Measurements from ENCODE around the gene LAMTOR4. TPM values are rescaled to one million over a fixed set of nuclear protein-coding genes. Genes with fewer than 3 reads are reported as not detected.

The LAMTOR4 gene
- total and polyA plus RNA-seq, 2 donors (not counting 1 experiment from before 2014, with no cell fraction given) = 214 to 448 TPM

DNA sequence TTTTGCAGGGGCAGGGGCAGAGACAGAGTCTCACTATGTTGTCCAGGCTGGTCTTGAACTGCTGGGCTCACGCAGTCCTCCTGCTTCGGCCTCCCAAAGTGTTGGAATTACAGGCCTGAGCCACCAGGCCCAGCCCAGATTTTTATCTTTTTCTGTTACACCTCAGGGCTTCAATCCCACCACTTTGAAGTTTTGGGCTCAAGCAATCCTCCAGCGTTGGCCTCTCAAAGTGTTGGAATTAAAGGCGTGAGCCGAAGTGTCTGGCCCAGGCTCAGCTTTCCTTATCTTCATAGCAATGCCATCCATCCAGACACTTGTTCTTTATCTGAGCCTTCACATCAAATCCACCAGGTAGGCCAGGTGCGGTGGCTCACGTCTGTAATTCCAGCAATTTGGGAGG is 33.7 kb upstream of the LAMTOR4 start:
- Histone ChIP-seq H3K79me2 (ENCODE audit: control insufficient read depth, insufficient read depth, low read length) (peaks cover 18% of the 10 kb centered on the region), H3K27me3 (replicated peaks in 1 of 4; ENCODE audit: control extremely low read depth in 1 of 4, control insufficient read depth in 3 of 4, insufficient read depth in 4 of 4, low read length in 3 of 4) (no peaks in the 10 kb centered on the region), H3K27ac (ENCODE audit: low read length in 2 of 2) (no peak overlapping the region), H3K9me3 (ENCODE audit: control extremely low read depth in 1 of 3, control insufficient read depth in 2 of 3, insufficient read depth in 1 of 3, low read length in 2 of 3) (no peaks in the 10 kb centered on the region), H3K4me2 (replicated peaks; ENCODE audit: low read depth, low read length, poor library complexity, severe bottlenecking) (no peak overlapping the region), H4K20me1 (ENCODE audit: control insufficient read depth, insufficient read depth, low read length, poor library complexity, severe bottlenecking) (no peaks in the 10 kb centered on the region), H3K9ac (ENCODE audit: low read length) (no peak overlapping the region), H3K4me3 (ENCODE audit: control extremely low read depth in 1 of 5, extremely low read depth in 1 of 5, insufficient read depth in 1 of 5, low read depth in 2 of 5, low read length in 4 of 5) (no peak overlapping the region), H3K4me1 (ENCODE audit: control insufficient read depth in 2 of 2, insufficient read depth in 2 of 2, low read length in 2 of 2) (peaks cover 7 to 13% of the 10 kb centered on the region in 2 donors), H3K36me3 (replicated peaks in 1 of 2; ENCODE audit: control extremely low read depth in 1 of 2, control insufficient read depth in 1 of 2, extremely low read depth in 1 of 2, insufficient read depth in 2 of 2, low read length in 1 of 2) (peaks cover 0 to 30% of the 10 kb centered on the region in 2 experiments), H2AFZ (ENCODE audit: insufficient read depth, low read depth, low read length, poor library complexity, severe bottlenecking) (no peak overlapping the region)
- ChIA-PET CTCF (no interaction called here), POLR2A (no interaction called here)
- no peaks in the 10 kb centered on the region for H3K9me3 Mint-ChIP-seq (ENCODE audit: insufficient read depth)
- TF ChIP-seq EZH2 (IDR thresholded peaks at IDR 0.05; ENCODE audit: borderline replicate concordance, insufficient read depth, low read depth, low read length, poor library complexity, severe bottlenecking) (no peak), CTCF (IDR thresholded peaks at IDR 0.05) (no peak)
- no peak overlapping the region for H3K4me3 Mint-ChIP-seq
- WGBS (ENCODE audit: insufficient coverage) = 96% methylated on average over 5 of the region's 7 CpGs
- no peaks in the 10 kb centered on the region for H3K27me3 Mint-ChIP-seq
- peaks cover 18% of the 10 kb centered on the region for H3K4me1 Mint-ChIP-seq
- no peak for ATAC-seq (ENCODE audit: low read depth)
- intact Hi-C loops (cut with micrococcal nuclease) = no loop called here
- no peak for DNase-seq
- H3K27ac Mint-ChIP-seq = no peak overlapping the region

- peak overlapping the region; percentile 96 for H2AFZ ChIP-seq (ENCODE audit: insufficient read depth, low read depth, low read length, poor library complexity, severe bottlenecking)
- CTCF ChIA-PET = no interaction called here
- H3K79me2 ChIP-seq (ENCODE audit: control insufficient read depth, insufficient read depth, low read length) = peaks cover 27% of the 10 kb centered on the region
- 16% methylated on average over 12 of the region's 18 CpGs for WGBS (ENCODE audit: insufficient coverage)
- H3K4me3 Mint-ChIP-seq = peak overlapping the region; percentile 98
- DNase-seq (no peak), ATAC-seq (ENCODE audit: low read depth) (no peak)
- H3K27me3 ChIP-seq (replicated peaks in 1 of 4; ENCODE audit: control extremely low read depth in 1 of 4, control insufficient read depth in 3 of 4, insufficient read depth in 4 of 4, low read length in 3 of 4) = no peaks in the 10 kb centered on the region
- H3K4me3 ChIP-seq (ENCODE audit: control extremely low read depth in 1 of 5, extremely low read depth in 1 of 5, insufficient read depth in 1 of 5, low read depth in 2 of 5, low read length in 4 of 5) = peak overlapping the region; percentile 67 to 94 (median 92)
- H3K27ac Mint-ChIP-seq = peak overlapping the region; percentile 95
- peak overlapping the region; percentile 97 for H3K4me2 ChIP-seq (replicated peaks; ENCODE audit: low read depth, low read length, poor library complexity, severe bottlenecking)
- intact Hi-C loops (cut with micrococcal nuclease) = loop anchor here (1.0 kb wide), 3 partner anchors 9 to 36 kb away; partner anchors contain the start of genes AP4M1 and MCM7
- H3K9me3 ChIP-seq (ENCODE audit: control extremely low read depth in 1 of 3, control insufficient read depth in 2 of 3, insufficient read depth in 1 of 3, low read length in 2 of 3) = no peaks in the 10 kb centered on the region
- H4K20me1 ChIP-seq (ENCODE audit: control insufficient read depth, insufficient read depth, low read length, poor library complexity, severe bottlenecking) = no peaks in the 10 kb centered on the region
- H3K36me3 ChIP-seq (replicated peaks in 1 of 2; ENCODE audit: control extremely low read depth in 1 of 2, control insufficient read depth in 1 of 2, extremely low read depth in 1 of 2, insufficient read depth in 2 of 2, low read length in 1 of 2) = peaks cover 0 to 5% of the 10 kb centered on the region in 2 experiments
- POLR2A ChIA-PET = interaction anchor here (0.7 kb wide), 1 partner anchor 20 kb away, joined by 5 read pairs; no protein-coding TSS in a partner anchor
- peaks cover 28% of the 10 kb centered on the region for H3K4me1 Mint-ChIP-seq
- peaks cover 14 to 20% of the 10 kb centered on the region in 2 donors for H3K4me1 ChIP-seq (ENCODE audit: control insufficient read depth in 2 of 2, insufficient read depth in 2 of 2, low read length in 2 of 2)
- H3K27me3 Mint-ChIP-seq = no peaks in the 10 kb centered on the region
- H3K9ac ChIP-seq (ENCODE audit: low read length) = peak overlapping the region; percentile 93
- H3K9me3 Mint-ChIP-seq (ENCODE audit: insufficient read depth) = no peaks in the 10 kb centered on the region
- peak overlapping the region; percentile 93 to 97 for H3K27ac ChIP-seq (ENCODE audit: low read length in 2 of 2)
- TF ChIP-seq CTCF (IDR thresholded peaks at IDR 0.05) (no peak), EZH2 (IDR thresholded peaks at IDR 0.05; ENCODE audit: borderline replicate concordance, insufficient read depth, low read depth, low read length, poor library complexity, severe bottlenecking) (no peak)
These were observed 30.2 kb upstream of the LAMTOR4 start for GRCh38 chr7:100118388-100119071.
